ENCODE results near the gene GJD2. TPM values are rescaled to one million over a fixed set of nuclear protein-coding genes. Genes with fewer than 3 reads are reported as not detected.

Gene GJD2
- total and polyA plus RNA-seq, 3 donors from 2014 or later = 0.11 to 0.16 TPM; not detected in 1

DNA sequence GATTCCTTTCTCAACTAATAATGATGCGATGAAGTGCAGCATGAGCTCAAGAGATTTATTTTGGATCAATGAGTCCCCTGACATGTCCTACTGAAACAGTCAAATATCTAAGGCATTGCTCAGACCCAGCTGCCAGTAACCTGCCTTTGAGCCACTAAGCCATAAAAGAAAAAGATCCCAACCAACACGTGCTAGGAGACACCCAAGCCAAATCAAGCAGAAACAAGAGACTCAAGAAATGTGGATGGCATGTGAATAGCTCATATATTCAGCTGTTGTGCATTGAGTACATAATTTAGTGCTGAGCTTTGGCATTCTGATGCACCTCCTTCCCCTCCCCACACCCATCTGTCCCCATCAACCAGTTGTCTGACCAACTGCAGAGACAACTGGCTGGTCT is 29.2 kb downstream of the GJD2 start:
- intact Hi-C loops (cut with DNase I; ENCODE audit: low total_unique reads) = no loop called here
- 77% methylated on average over 2 of the region's 2 CpGs for WGBS, 2 donors
- Histone ChIP-seq H3K27ac (no peak overlapping the region), H3K36me3 (ENCODE audit: low read depth, missing control alignments) (no peaks in the 10 kb centered on the region), H3K9me3 (no peaks in the 10 kb centered on the region), H3K4me3 (no peak overlapping the region), H3K27me3 (no peaks in the 10 kb centered on the region), H3K4me1 (no peaks in the 10 kb centered on the region)
- DNase-seq = no peak
- TF ChIP-seq POLR2A (IDR thresholded peaks at IDR 0.05) = no peak
- TF ChIP-seq, protein P1, sequence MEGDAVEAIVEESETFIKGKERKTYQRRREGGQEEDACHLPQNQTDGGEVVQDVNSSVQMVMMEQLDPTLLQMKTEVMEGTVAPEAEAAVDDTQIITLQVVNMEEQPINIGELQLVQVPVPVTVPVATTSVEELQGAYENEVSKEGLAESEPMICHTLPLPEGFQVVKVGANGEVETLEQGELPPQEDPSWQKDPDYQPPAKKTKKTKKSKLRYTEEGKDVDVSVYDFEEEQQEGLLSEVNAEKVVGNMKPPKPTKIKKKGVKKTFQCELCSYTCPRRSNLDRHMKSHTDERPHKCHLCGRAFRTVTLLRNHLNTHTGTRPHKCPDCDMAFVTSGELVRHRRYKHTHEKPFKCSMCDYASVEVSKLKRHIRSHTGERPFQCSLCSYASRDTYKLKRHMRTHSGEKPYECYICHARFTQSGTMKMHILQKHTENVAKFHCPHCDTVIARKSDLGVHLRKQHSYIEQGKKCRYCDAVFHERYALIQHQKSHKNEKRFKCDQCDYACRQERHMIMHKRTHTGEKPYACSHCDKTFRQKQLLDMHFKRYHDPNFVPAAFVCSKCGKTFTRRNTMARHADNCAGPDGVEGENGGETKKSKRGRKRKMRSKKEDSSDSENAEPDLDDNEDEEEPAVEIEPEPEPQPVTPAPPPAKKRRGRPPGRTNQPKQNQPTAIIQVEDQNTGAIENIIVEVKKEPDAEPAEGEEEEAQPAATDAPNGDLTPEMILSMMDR (IDR thresholded peaks at IDR 0.05) = no peak

DNA sequence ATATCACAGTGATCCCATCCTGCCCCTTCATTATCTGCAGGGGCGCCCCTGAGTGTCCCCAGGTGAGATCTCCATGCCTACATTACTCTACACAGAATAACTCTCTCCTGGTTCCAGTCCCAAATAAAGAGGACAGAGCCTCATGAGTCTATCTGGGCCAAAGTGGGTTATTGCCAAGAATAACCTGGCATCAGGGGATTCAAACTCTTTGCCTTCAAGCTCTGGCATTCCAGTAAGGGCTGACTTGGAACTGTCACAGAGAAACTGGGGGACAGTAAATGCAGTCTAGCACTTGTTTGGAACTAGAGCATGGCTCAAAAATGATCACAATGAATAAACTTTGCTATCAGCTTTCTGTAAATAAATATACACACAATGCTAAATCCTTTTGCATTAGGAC is 30.3 kb downstream of the GJD2 start:
- no peaks in the 10 kb centered on the region for H3K4me1 ChIP-seq
- DNase-seq = no peak
- no peaks in the 10 kb centered on the region for H3K9me3 ChIP-seq
- intact Hi-C loops (cut with DNase I; ENCODE audit: low total_unique reads) = no loop called here
- H3K27me3 ChIP-seq = no peaks in the 10 kb centered on the region
- H3K36me3 ChIP-seq (ENCODE audit: low read depth, missing control alignments) = no peaks in the 10 kb centered on the region
- H3K27ac ChIP-seq = no peak overlapping the region
- 90 to 91% methylated on average over 1 of the region's 1 CpG for WGBS, 2 donors
- TF ChIP-seq, protein P1 (IDR thresholded peaks at IDR 0.05) = no peak
- no peak for TF ChIP-seq POLR2A (IDR thresholded peaks at IDR 0.05)
- H3K4me3 ChIP-seq = no peak overlapping the region

GRCh38 chr15:34722439-34722836 is 32.4 kb downstream of the GJD2 start:
- WGBS, 2 donors = 9 to 11% methylated on average over 4 of the region's 4 CpGs
- Histone ChIP-seq H3K4me1 (no peaks in the 10 kb centered on the region), H3K27ac (no peak overlapping the region), H3K27me3 (no peaks in the 10 kb centered on the region), H3K4me3 (peak overlapping the region in 1 of 2 donors; percentile 32), H3K9me3 (no peaks in the 10 kb centered on the region), H3K36me3 (ENCODE audit: low read depth, missing control alignments) (no peaks in the 10 kb centered on the region)
- intact Hi-C loops (cut with DNase I; ENCODE audit: low total_unique reads) = no loop called here
- no peak for TF ChIP-seq POLR2A (IDR thresholded peaks at IDR 0.05)
- TF ChIP-seq, protein P1 (IDR thresholded peaks at IDR 0.05) = no peak
- DNase-seq = no peak

GRCh38 chr15:34721802-34722438 is 32.9 kb downstream of the GJD2 start:
- H3K27ac ChIP-seq = no peak overlapping the region
- WGBS, 2 donors = 3 to 5% methylated on average over 21 to 27 of the region's 30 CpGs
- no peaks in the 10 kb centered on the region for H3K4me1 ChIP-seq
- intact Hi-C loops (cut with DNase I; ENCODE audit: low total_unique reads) = no loop called here
- TF ChIP-seq, protein P1 (IDR thresholded peaks at IDR 0.05) = no peak
- no peak for TF ChIP-seq POLR2A (IDR thresholded peaks at IDR 0.05)
- no peaks in the 10 kb centered on the region for H3K36me3 ChIP-seq (ENCODE audit: low read depth, missing control alignments)
- H3K27me3 ChIP-seq = no peaks in the 10 kb centered on the region
- H3K9me3 ChIP-seq = no peaks in the 10 kb centered on the region
- peak overlapping the region; percentile 16 to 32 for H3K4me3 ChIP-seq
- DNase-seq = peak; percentile 58
